ENCODE data around the gene NUDT5.
"Not testable (repeated sequence)": the region's sequence is repeated elsewhere in the genome, so short reads cannot be mapped to it uniquely, and the experiment has no call there.

NUDT5 gene

DNA sequence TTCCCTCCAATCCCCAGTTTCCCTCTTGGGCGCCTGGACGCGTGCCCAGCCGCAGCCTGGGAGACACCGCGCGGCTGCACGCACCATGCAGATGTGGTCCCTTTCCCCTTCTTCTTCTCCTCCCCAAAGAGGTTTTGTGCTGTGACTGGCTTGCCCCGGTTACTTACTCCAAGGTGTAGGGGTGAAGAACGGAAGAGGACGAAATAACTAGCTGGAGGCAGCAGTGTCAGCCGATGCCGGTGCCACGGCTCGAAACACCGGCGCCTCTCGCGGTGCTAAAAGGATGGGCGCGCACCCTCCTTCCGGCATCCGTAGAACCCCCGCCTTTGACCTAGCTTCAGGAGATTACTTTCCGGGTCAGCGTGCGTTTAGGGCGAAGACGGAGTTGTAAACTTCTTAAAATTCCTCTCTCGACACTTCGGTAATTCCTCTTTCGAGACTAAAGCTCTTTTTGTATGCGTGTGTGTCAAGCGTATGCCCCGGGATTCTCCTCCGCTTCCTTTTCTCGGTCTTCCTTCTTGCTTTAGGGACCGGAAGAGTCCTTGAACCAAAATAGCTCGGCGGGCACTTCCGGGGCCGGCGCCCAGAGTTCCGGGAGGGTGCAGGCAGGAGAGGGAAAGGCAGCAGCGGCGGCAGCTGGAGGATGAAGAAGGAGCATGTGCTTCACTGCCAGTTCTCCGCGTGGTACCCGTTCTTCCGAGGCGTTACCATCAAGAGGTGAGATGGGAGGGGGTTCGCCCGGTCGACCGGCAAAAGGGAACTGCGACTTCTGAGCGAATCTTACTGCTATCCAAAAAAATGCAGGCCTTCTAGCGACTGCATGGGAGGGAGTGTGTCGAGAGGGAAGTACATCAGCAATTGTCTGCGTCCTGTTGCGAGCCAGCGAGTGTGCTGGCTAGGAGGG lies at the start of gene NUDT5, which contains the start of gene CDC123:
Gene NUDT5, minus strand, starts transcription at position 289 of the 904 bp plus-strand sequence. CDS start 9,600 bp downstream, outside the sequence.
Gene CDC123, plus strand, starts transcription at position 586 of the 904 bp plus-strand sequence. Its CDS starts 58 bp downstream, at position 644.
- H3K27ac Mint-ChIP-seq, result peak within 1 kb of the TSS; percentile 98
- H3K4me3 Mint-ChIP-seq, result peak within 1 kb of the TSS; percentile 100
- no peaks in the 10 kb centered on the region for H3K9me3 Mint-ChIP-seq
- peak; percentile 77 to 93 for DNase-seq (ENCODE audit: low spot score in 2 of 2)
- ATAC-seq, result peak; percentile 97
- H3K4me1 Mint-ChIP-seq, result peaks cover 47% of the 10 kb centered on the region
- H3K36me3 Mint-ChIP-seq, result peaks cover 71% of the 10 kb centered on the region

DNA sequence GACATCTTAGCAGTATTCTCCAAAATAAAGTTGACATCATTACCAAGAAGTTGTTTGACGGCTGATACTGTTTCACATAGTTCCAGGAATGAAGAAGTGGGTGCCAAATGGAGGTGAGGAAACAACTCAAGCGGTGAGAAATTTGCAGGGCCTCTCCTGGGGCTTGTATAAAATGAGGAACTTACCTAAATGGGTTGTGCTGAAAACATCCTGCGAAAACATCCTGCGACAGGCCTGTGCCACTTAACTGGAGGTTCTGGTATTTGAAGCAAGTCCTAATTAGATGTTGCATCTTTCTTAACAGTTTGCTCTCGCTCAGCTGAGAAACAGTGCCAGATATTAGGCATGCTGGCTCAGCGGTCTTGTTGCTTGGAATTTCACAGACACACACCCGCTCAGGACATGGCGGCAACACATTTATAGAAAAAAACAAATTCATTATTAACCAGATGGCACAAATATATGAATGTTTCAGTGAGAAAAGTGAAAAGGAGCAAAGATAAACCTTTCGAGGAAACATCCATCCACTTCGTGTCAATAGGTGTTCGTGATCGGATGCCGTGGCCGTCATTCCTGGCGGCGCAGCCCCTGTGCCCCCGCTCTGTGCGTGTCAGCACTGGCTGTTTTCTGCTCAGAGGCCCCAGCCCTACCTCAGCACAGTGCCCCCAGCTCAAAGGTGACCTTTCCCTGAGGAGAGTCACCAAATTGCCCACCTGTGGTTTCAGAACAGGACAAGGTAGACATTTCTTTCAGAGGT lies 48.4 kb upstream of the NUDT5 start:
- peaks cover 33% of the 10 kb centered on the region for H3K4me1 Mint-ChIP-seq
- no peak for DNase-seq (ENCODE audit: low spot score in 2 of 2)
- H3K4me3 Mint-ChIP-seq, result no peak overlapping the region
- peak overlapping the region; percentile 85 for H3K27ac Mint-ChIP-seq
- no peaks in the 10 kb centered on the region for H3K9me3 Mint-ChIP-seq
- peaks cover 100% of the 10 kb centered on the region for H3K36me3 Mint-ChIP-seq
- peak; percentile 46 for ATAC-seq

DNA sequence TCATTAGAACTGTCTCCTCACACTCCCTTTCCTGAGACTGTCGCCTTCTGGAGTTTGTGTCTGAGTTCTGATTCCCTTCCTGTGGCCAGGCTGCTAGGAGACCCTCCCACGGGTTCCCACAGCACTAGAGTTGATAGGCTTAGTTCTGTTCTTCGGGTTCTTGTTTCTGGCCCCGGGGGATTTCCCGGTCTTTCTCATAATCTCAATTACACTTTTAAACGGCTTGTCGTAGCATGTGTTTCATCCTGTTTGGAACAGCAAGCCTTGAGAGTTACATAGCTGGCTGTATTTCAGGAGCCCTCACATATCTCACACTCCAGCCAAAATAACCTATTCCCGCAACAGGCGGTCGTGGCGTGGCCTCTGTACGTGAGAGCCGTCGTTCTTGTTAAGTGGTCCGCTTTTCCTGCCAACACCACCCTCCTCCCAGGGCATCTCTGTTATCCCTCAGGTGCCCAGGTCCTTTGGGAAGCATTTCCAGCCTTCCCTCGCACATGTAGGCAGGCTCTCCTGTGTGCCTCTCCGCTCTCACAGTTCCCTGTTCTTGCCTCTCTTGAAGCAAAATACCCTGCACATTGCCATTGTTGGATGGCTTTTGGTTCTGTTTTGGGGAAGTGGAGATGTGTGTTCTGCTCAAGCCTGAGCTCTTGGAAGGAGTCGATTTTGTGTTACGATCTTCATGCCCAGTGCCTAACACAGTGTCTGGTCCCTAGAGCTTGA lies 46.3 kb upstream of the NUDT5 start:
- peaks cover 28% of the 10 kb centered on the region for H3K4me1 Mint-ChIP-seq
- H3K36me3 Mint-ChIP-seq, result peaks cover 100% of the 10 kb centered on the region
- DNase-seq (ENCODE audit: low spot score in 2 of 2), result peak in 1 of 2 donors; percentile 57
- peak overlapping the region; percentile 85 for H3K27ac Mint-ChIP-seq
- ATAC-seq, result peak; percentile 93
- no peaks in the 10 kb centered on the region for H3K9me3 Mint-ChIP-seq
- H3K4me3 Mint-ChIP-seq, result peak overlapping the region; percentile 46

- DNase-seq (ENCODE audit: low spot score in 2 of 2), result no peak
- Mint-ChIP-seq H3K9me3 (no peaks in the 10 kb centered on the region), H3K36me3 (peaks cover 100% of the 10 kb centered on the region), H3K4me3 (no peak overlapping the region), H3K4me1 (peaks cover 28% of the 10 kb centered on the region), H3K27ac (no peak overlapping the region)
- ATAC-seq, result no peak
Observed at GRCh38 chr10:12238821-12239220, 43.1 kb upstream of the NUDT5 start.

- Mint-ChIP-seq H3K27ac (peak overlapping the region; percentile 9), H3K4me3 (no peak overlapping the region), H3K4me1 (peaks cover 22% of the 10 kb centered on the region), H3K9me3 (no peaks in the 10 kb centered on the region), H3K36me3 (peaks cover 96% of the 10 kb centered on the region)
- DNase-seq (ENCODE audit: low spot score in 2 of 2), result no peak
- ATAC-seq, result no peak
Observed at GRCh38 chr10:12237265-12238220, 41.9 kb upstream of the NUDT5 start.

GRCh38 chr10:12235796-12236195 lies 40.1 kb upstream of the NUDT5 start:
- peaks cover 96% of the 10 kb centered on the region for H3K36me3 Mint-ChIP-seq
- ATAC-seq (no peak), DNase-seq (ENCODE audit: low spot score in 2 of 2) (no peak)
- no peaks in the 10 kb centered on the region for H3K9me3 Mint-ChIP-seq
- no peak overlapping the region for H3K27ac Mint-ChIP-seq
- H3K4me3 Mint-ChIP-seq, result no peak overlapping the region
- peaks cover 5% of the 10 kb centered on the region for H3K4me1 Mint-ChIP-seq

DNA sequence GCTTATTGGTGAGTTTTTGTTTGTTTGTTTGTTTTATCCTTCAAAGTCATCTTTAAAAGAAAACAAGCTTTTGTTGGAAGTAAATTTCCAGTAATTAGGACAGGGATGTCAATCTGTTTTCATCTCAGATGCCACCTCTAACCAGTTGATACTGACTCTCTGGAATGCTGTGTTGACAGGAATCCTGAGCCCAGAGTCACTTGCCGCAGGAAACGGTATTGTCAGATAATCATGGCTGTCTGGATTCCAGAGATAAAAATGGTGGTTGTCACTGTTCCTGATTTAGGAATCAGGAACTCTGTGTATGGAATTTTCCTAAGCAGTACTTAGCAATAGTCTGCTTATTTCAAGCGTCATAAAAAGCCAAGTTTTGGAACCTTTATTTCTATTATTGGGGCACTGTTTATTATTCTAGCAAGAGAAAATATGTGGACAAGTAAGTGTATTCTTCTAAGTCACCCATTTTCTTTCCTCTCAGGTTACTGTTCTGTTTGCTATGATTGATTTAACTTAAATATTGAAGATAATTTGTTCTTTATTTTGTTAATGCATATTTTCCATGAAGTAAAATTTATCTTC lies 39.5 kb upstream of the NUDT5 start:
- Mint-ChIP-seq H3K9me3 (no peaks in the 10 kb centered on the region), H3K4me3 (no peak overlapping the region)

DNA sequence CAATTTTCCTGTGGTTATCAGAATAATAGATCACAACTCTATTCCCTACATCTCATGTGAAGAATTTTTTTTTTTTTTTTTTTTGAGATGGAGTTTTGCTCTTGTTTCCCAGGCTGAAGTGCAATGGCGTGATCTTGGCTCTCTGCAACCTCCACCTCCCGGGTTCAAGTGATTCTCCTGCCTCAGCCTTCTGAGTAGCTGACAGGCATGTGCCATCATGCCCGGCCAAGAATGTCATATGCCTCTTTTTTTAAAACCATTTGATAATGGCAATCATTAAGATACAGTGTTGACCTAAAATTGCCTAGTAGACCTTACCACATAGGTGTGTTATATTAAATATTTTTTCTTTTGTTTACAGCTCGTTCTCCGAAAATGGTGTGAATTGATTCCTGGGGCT lies 39.0 kb upstream of the NUDT5 start:
- peak overlapping the region; percentile 52 for H3K27ac Mint-ChIP-seq
- H3K36me3 Mint-ChIP-seq, result peaks cover 96% of the 10 kb centered on the region
- H3K4me3 Mint-ChIP-seq; ATAC-seq; H3K4me1 Mint-ChIP-seq; H3K9me3 Mint-ChIP-seq; DNase-seq (ENCODE audit: low spot score in 2 of 2): not testable (repeated sequence)

More for the DNA sequence above, 39.5 kb upstream of the NUDT5 start:
- H3K27ac Mint-ChIP-seq, result peak overlapping the region; percentile 52
- no peaks in the 10 kb centered on the region for H3K4me1 Mint-ChIP-seq
- ATAC-seq (no peak), DNase-seq (ENCODE audit: low spot score in 2 of 2) (no peak)
- peaks cover 96% of the 10 kb centered on the region for H3K36me3 Mint-ChIP-seq

GRCh38 chr10:12228851-12229250 lies 33.2 kb upstream of the NUDT5 start:
- Mint-ChIP-seq H3K36me3 (peaks cover 92% of the 10 kb centered on the region), H3K4me3 (no peak overlapping the region), H3K27ac (no peak overlapping the region), H3K4me1 (peaks cover 10% of the 10 kb centered on the region), H3K9me3 (no peaks in the 10 kb centered on the region)
- ATAC-seq, result no peak
- no peak for DNase-seq (ENCODE audit: low spot score in 2 of 2)

GRCh38 chr10:12226438-12226837 lies 30.7 kb upstream of the NUDT5 start:
- DNase-seq (ENCODE audit: low spot score in 2 of 2); H3K4me3 Mint-ChIP-seq; H3K9me3 Mint-ChIP-seq; H3K27ac Mint-ChIP-seq; ATAC-seq: not testable (repeated sequence)
- Mint-ChIP-seq H3K36me3 (peaks cover 96% of the 10 kb centered on the region), H3K4me1 (peaks cover 16% of the 10 kb centered on the region)

DNA sequence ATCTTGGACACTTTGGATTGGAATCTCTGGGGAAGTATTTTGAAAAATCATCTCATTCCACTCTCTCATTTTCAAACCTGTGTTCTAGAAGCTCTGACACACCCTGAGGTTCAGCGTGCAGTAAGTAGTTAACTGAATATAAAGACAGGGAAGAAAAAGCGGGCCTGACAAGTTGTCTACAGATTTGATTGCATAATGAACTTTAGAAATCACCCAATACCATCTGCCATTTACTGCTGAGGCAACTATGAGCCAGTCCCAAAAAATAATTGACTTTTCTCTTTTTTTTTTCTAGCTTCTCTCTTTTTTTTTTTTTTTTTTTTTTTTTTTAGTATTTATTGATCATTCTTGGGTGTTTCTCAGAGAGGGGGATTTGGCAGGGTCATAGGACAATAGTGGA lies 29.8 kb upstream of the NUDT5 start:
- H3K27ac Mint-ChIP-seq, result no peak overlapping the region

GRCh38 chr10:12221323-12222298 lies 25.9 kb upstream of the NUDT5 start:
- peaks cover 6% of the 10 kb centered on the region for H3K4me1 Mint-ChIP-seq
- DNase-seq (ENCODE audit: low spot score in 2 of 2), result no peak
- no peak overlapping the region for H3K4me3 Mint-ChIP-seq
- H3K36me3 Mint-ChIP-seq, result peaks cover 97% of the 10 kb centered on the region
- no peak for ATAC-seq
- no peaks in the 10 kb centered on the region for H3K9me3 Mint-ChIP-seq
- peak overlapping the region; percentile 69 for H3K27ac Mint-ChIP-seq

More for the DNA sequence above, 29.8 kb upstream of the NUDT5 start:
- no peak overlapping the region for H3K4me3 Mint-ChIP-seq
- no peak for DNase-seq (ENCODE audit: low spot score in 2 of 2)
- peaks cover 16% of the 10 kb centered on the region for H3K4me1 Mint-ChIP-seq
- H3K36me3 Mint-ChIP-seq, result peaks cover 96% of the 10 kb centered on the region
- no peak for ATAC-seq
- H3K9me3 Mint-ChIP-seq, result no peaks in the 10 kb centered on the region

DNA sequence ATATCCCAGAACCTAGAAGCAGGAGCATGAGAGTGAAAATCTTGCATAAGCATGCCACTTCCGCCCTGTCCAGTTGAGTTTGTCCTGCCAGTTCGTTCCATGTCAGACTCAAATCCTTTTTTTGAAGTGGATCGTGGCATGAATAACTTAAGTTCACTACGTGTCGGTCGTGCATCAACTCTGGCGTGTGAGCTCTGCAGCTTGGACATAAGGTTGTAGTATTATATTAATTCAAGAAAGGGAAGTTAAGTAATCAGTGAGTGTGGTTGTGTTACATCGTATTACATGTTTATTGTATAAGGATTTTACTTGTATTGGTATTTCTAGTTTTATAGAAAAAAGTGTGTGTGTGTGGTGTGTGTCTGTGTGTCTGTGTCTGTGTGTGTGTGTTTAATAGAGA lies 23.3 kb upstream of the NUDT5 start:
- Mint-ChIP-seq H3K27ac (peak overlapping the region; percentile 38), H3K36me3 (peaks cover 99% of the 10 kb centered on the region), H3K9me3 (no peaks in the 10 kb centered on the region), H3K4me1 (peaks cover 16% of the 10 kb centered on the region), H3K4me3 (no peak overlapping the region)
- no peak for ATAC-seq
- DNase-seq (ENCODE audit: low spot score in 2 of 2), result no peak
